K562 (cell line): Measurements from ENCODE around the gene CROT. TPM values are rescaled to one million over a fixed set of nuclear protein-coding genes. Genes with fewer than 3 reads are reported as not detected.

Source experiments
- CHD7 ChIP-seq: fragments of 200-600 bp; sonication (generic); IDR thresholded peaks from one replicate; pipeline ENCODE4 v1.6.1; 2012; ENCODE audit warnings: mild to moderate bottlenecking, low read depth, low read length, inconsistent platforms
- E2F8 ChIP-seq: fragments of 450-650 bp; IDR thresholded peaks from 2 replicates; pipeline ENCODE4 v1.7.1; 2018; ENCODE audit warnings: mild to moderate bottlenecking, low read depth; ENCODE audit not compliant: partially characterized antibody
- IRF1 ChIP-seq: sonication (generic); formaldehyde crosslinking; IDR thresholded peaks from 2 replicates; pipeline ENCODE4 v1.8.0; 2022; ENCODE audit warnings: missing genetic modification reagents, mild to moderate bottlenecking, borderline replicate concordance
- IRF2 ChIP-seq: sonication (generic); formaldehyde crosslinking; IDR thresholded peaks from 2 replicates; pipeline ENCODE4 v1.8.1; 2022; ENCODE audit warnings: mild to moderate bottlenecking, missing genetic modification reagents
- RERE ChIP-seq: sonication (generic); formaldehyde crosslinking; IDR thresholded peaks from 2 replicates; pipeline ENCODE4 v1.8.0; 2023; ENCODE audit warnings: missing genetic modification reagents, mild to moderate bottlenecking, borderline replicate concordance
- TRIM28 ChIP-seq: fragments of 450-650 bp; IDR thresholded peaks from 2 replicates; pipeline ENCODE4 v1.6.1; 2017
- polyA plus RNA-seq, 8 experiments: library from polyadenylated mRNA; depleted of rRNA in 4 of 8; stranded (reverse) in 5 of 8; unstranded in 3 of 8; fragments of >200 nt; fragmentation: Nextera tagmentation in 2 of 8; fragmentation: Illumina TruSeq in 1 of 8; extraction: Ambion mirVana in 2 of 8; extraction: Trizol in 1 of 8; gene quantifications; 2 replicates each; pipeline versions ENCODE4 v1.2.1 to v1.2.3, GENCODE V29; 2011 to 2014; ENCODE audit warnings: inconsistent platforms in 1 of 8, missing spikeins in 1 of 8
- total RNA-seq, 7 experiments: library from RNA; depleted of rRNA in 6 of 7; stranded (reverse); fragments of >200 nt in 6 of 7; fragmentation: Illumina TruSeq in 2 of 7; extraction: Trizol in 2 of 7; gene quantifications; 2 replicates each; pipeline versions ENCODE4 v1.2.1 to v1.2.3, GENCODE V29; 2011 to 2021; ENCODE audit warnings: low replicate concordance in 1 of 7

The CROT gene
- total and polyA plus RNA-seq, 9 of the 15 experiments (the other 6 are each of a cell fraction or from before 2014, with no cell fraction given) = 2.5 to 8.1 (median 5.1) TPM

GRCh38 chr7:87370660-87371180 is 25.3 kb downstream of the CROT start (continued):
- no peak for TF ChIP-seq RERE (CRISPR knock-in tag)
- TF ChIP-seq IRF1 (CRISPR knock-in tag) = no peak
- no peak for TF ChIP-seq TRIM28
- no peak for TF ChIP-seq E2F8
- TF ChIP-seq CHD7 = no peak
- TF ChIP-seq IRF2 = no peak
